OCI-LY3 (cell line): ENCODE measurements around the gene MAP3K12.

Experiments
- H2AFZ ChIP-seq: fragments of 200-600, 300-600 bp; shearing (Covaris generic); 2 replicates; pipeline ENCODE4 v1.6.0; 2014; ENCODE audit warnings: antibody characterized with exemption, low read depth, low read length
- H3K27ac ChIP-seq: fragments of 200-600, 300-600 bp; sonication (generic); 2 replicates; pipeline ENCODE4 v1.5.1; 2014; ENCODE audit warnings: mild to moderate bottlenecking, low read length, moderate library complexity, mixed read lengths
- H3K27me3 ChIP-seq: fragments of 200-600, 300-600 bp; sonication (generic); 2 replicates; pipeline ENCODE4 v1.6.1; 2014; ENCODE audit warnings: low read depth, low read length, mixed read lengths
- H3K36me3 ChIP-seq: fragments of 200-600, 300-600 bp; sonication (generic); replicated peaks from 2 replicates; pipeline ENCODE3; 2014; ENCODE audit warnings: low read depth, low read length, mixed read lengths
- H3K4me1 ChIP-seq: fragments of 300-600, 200-600 bp; sonication (generic); 2 replicates; pipeline ENCODE4 v1.6.1; 2014; ENCODE audit warnings: low read length, mixed read lengths
- H3K4me2 ChIP-seq: fragments of 200-600, 300-600 bp; sonication (generic); 2 replicates; pipeline ENCODE4 v1.6.1; 2014; ENCODE audit warnings: low read length, mixed read lengths
- H3K4me3 ChIP-seq: fragments of 300-600, 200-600 bp; sonication (generic); 2 replicates; pipeline ENCODE4 v1.5.1; 2014; ENCODE audit warnings: antibody characterized with exemption, mild to moderate bottlenecking, low read length, moderate library complexity
- H3K79me2 ChIP-seq: fragments of 300-600, 200-600 bp; shearing (Covaris generic); 2 replicates; pipeline ENCODE4 v1.6.1; 2014; ENCODE audit warnings: mild to moderate bottlenecking, low read length, mixed read lengths
- H3K9ac ChIP-seq: fragments of 300-600, 200-600 bp; shearing (Covaris generic); 2 replicates; pipeline ENCODE4 v1.6.0; 2014; ENCODE audit warnings: mild to moderate bottlenecking, low read length, moderate library complexity
- H3K9me3 ChIP-seq: fragments of 200-600, 300-600 bp; shearing (Covaris generic); 2 replicates; pipeline ENCODE4 v1.6.1; 2014; ENCODE audit warnings: low read length, mixed read lengths; ENCODE audit not compliant: insufficient read depth
- H4K20me1 ChIP-seq: fragments of 200-600, 300-600 bp; sonication (generic); 2 replicates; pipeline ENCODE4 v1.6.1; 2016; ENCODE audit warnings: low read length, mixed read lengths; ENCODE audit not compliant: insufficient read depth
- CTCF ChIP-seq: fragments of 200-600, 300-600 bp; sonication (generic); IDR thresholded peaks from 2 replicates; pipeline ENCODE4 v1.5.1; 2014; ENCODE audit warnings: antibody characterized with exemption, low read length, low read depth
- EZH2phosphoT487 ChIP-seq: fragments of 200-600 bp; shearing (Covaris generic); IDR thresholded peaks from 2 replicates; pipeline ENCODE4 v1.6.1; 2018; ENCODE audit warnings: antibody characterized with exemption, mixed run types, low read depth

Gene MAP3K12

GRCh38 chr12:53474819-53475218 lies 24.4 kb downstream of the MAP3K12 start:
- Histone ChIP-seq H3K36me3 (peaks cover 80% of the 10 kb centered on the region), H3K27me3 (no peaks in the 10 kb centered on the region), H2AFZ (no peak overlapping the region), H3K4me3 (no peak overlapping the region), H3K4me1 (0 out of 2 replicates have a peak, but pooled peaks cover under 1% of the 10 kb centered on the region), H3K9me3 (no peaks in the 10 kb centered on the region), H4K20me1 (peaks cover 59% of the 10 kb centered on the region), H3K4me2 (no peak overlapping the region), H3K79me2 (peaks cover 68% of the 10 kb centered on the region), H3K27ac (no peak overlapping the region), H3K9ac (no peak overlapping the region)
- no peak for TF ChIP-seq EZH2phosphoT487
- TF ChIP-seq CTCF: no peak

- TF ChIP-seq CTCF: no peak
- TF ChIP-seq EZH2phosphoT487: no peak
- H3K4me3 ChIP-seq: no peak overlapping the region
- H3K4me2 ChIP-seq: no peak overlapping the region
- H3K4me1 ChIP-seq: no peaks in the 10 kb centered on the region
- no peaks in the 10 kb centered on the region for H3K27me3 ChIP-seq
- no peak overlapping the region for H2AFZ ChIP-seq
- H3K27ac ChIP-seq: no peak overlapping the region
- H3K79me2 ChIP-seq: peaks cover 67% of the 10 kb centered on the region
- H4K20me1 ChIP-seq: peaks cover 58% of the 10 kb centered on the region
- H3K9ac ChIP-seq: no peak overlapping the region
- H3K9me3 ChIP-seq: no peaks in the 10 kb centered on the region
- peaks cover 80% of the 10 kb centered on the region for H3K36me3 ChIP-seq
Measured at GRCh38 chr12:53474077-53474476, 25.2 kb downstream of the MAP3K12 start.

GRCh38 chr12:53472056-53472582 lies 27.1 kb downstream of the MAP3K12 start:
- H3K9me3 ChIP-seq: no peaks in the 10 kb centered on the region
- H3K4me3 ChIP-seq: no peak overlapping the region
- no peaks in the 10 kb centered on the region for H3K4me1 ChIP-seq
- no peak overlapping the region for H3K9ac ChIP-seq
- H2AFZ ChIP-seq: no peak overlapping the region
- peaks cover 83% of the 10 kb centered on the region for H3K36me3 ChIP-seq
- H3K4me2 ChIP-seq: no peak overlapping the region
- TF ChIP-seq CTCF (no peak), EZH2phosphoT487 (no peak)
- H3K27ac ChIP-seq: no peak overlapping the region
- peaks cover 70% of the 10 kb centered on the region for H3K79me2 ChIP-seq
- H3K27me3 ChIP-seq: no peaks in the 10 kb centered on the region
- H4K20me1 ChIP-seq: peaks cover 45% of the 10 kb centered on the region

GRCh38 chr12:53468282-53468681 lies 31.0 kb downstream of the MAP3K12 start:
- Histone ChIP-seq H4K20me1 (peaks cover 42% of the 10 kb centered on the region), H3K36me3 (peaks cover 82% of the 10 kb centered on the region), H2AFZ (no peak overlapping the region), H3K4me3 (no peak overlapping the region), H3K9ac (no peak overlapping the region), H3K79me2 (peaks cover 68% of the 10 kb centered on the region), H3K27me3 (no peaks in the 10 kb centered on the region), H3K9me3 (no peaks in the 10 kb centered on the region), H3K4me1 (no peaks in the 10 kb centered on the region), H3K4me2 (no peak overlapping the region), H3K27ac (no peak overlapping the region)
- TF ChIP-seq EZH2phosphoT487: no peak
- no peak for TF ChIP-seq CTCF
